Measurements from ENCODE around the gene PBX4. TPM values are rescaled to one million over a fixed set of nuclear protein-coding genes. Genes with fewer than 3 reads are reported as not detected.

The PBX4 gene
- total RNA-seq, 2 experiments from 2014 or later, result 13.8 to 15.6 TPM

GRCh38 chr19:19657397-19657783 lies 38.9 kb upstream of the PBX4 start:
- TF ChIP-seq, protein P1, sequence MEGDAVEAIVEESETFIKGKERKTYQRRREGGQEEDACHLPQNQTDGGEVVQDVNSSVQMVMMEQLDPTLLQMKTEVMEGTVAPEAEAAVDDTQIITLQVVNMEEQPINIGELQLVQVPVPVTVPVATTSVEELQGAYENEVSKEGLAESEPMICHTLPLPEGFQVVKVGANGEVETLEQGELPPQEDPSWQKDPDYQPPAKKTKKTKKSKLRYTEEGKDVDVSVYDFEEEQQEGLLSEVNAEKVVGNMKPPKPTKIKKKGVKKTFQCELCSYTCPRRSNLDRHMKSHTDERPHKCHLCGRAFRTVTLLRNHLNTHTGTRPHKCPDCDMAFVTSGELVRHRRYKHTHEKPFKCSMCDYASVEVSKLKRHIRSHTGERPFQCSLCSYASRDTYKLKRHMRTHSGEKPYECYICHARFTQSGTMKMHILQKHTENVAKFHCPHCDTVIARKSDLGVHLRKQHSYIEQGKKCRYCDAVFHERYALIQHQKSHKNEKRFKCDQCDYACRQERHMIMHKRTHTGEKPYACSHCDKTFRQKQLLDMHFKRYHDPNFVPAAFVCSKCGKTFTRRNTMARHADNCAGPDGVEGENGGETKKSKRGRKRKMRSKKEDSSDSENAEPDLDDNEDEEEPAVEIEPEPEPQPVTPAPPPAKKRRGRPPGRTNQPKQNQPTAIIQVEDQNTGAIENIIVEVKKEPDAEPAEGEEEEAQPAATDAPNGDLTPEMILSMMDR (IDR thresholded peaks at IDR 0.05), result no peak
- intact Hi-C loops (cut with micrococcal nuclease), result no loop called here
- DNase-seq (no peak), ATAC-seq (no peak)
- Mint-ChIP-seq H3K27me3 (no peaks in the 10 kb centered on the region), H3K36me3 (ENCODE audit: low read depth) (peaks cover 56% of the 10 kb centered on the region), H3K4me3 (no peak overlapping the region), H3K4me1 (ENCODE audit: low read depth) (peaks cover 18% of the 10 kb centered on the region), H3K9me3 (no peaks in the 10 kb centered on the region), H3K27ac (no peak overlapping the region)
- ChIA-PET POLR2A (no interaction called here), CTCF (interaction anchor here (1.1 to 1.9 kb wide), 2 partner anchors 105 to 125 kb away, joined by 3 to 6 read pairs; no protein-coding TSS in a partner anchor)

GRCh38 chr19:19656451-19657396 lies 38.2 kb upstream of the PBX4 start:
- ATAC-seq (no peak), DNase-seq (no peak)
- H3K27me3 Mint-ChIP-seq, result no peaks in the 10 kb centered on the region
- intact Hi-C loops (cut with micrococcal nuclease), result no loop called here
- H3K36me3 Mint-ChIP-seq (ENCODE audit: low read depth), result peaks cover 52% of the 10 kb centered on the region
- TF ChIP-seq, protein P1 (IDR thresholded peaks at IDR 0.05), result no peak
- H3K4me3 Mint-ChIP-seq, result no peak overlapping the region
- ChIA-PET CTCF (interaction anchor here (1.1 kb wide), 1 partner anchor 104 kb away, joined by 3 read pairs; no protein-coding TSS in a partner anchor), POLR2A (no interaction called here)
- H3K27ac Mint-ChIP-seq, result no peak overlapping the region
- H3K9me3 Mint-ChIP-seq, result no peaks in the 10 kb centered on the region
- peaks cover 11% of the 10 kb centered on the region for H3K4me1 Mint-ChIP-seq (ENCODE audit: low read depth)

DNA sequence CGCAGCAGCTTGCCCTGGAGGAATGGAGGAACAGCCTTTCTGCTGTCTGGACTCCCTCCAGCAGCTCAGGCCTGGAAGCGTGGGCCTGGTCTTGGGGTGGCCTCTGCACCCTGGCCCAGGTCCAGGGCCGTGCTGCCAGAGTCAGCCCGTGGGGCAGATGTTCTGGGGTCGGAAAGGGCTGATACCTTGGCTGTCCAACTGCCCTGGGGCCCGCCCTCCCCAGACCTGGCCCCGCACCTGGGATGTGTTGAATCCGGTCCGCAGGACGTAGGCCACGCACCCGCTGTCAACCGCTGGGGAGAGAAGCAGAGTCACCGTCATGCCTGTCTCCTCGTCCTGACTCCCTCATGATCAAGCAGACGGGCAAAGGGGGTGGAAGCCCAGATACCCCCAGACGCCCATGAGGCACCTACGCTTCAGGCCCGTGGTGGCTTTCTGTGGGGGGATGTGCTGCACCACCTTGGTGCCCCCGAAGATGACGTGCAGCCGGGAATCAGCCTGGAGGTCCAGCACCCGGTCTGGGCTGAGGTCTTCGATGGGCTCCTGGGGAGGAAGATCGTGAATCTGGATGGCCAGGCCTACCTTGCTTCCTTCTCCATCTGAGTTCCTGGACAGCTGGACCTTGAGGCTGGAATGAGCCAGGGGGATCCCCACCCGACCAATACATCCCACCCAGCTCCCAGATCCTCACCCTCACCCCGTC lies 37.3 kb upstream of the PBX4 start:
- Mint-ChIP-seq H3K36me3 (ENCODE audit: low read depth) (peaks cover 48% of the 10 kb centered on the region), H3K9me3 (no peaks in the 10 kb centered on the region), H3K4me3 (no peak overlapping the region), H3K4me1 (ENCODE audit: low read depth) (peaks cover 3% of the 10 kb centered on the region), H3K27me3 (no peaks in the 10 kb centered on the region), H3K27ac (no peak overlapping the region)
- ChIA-PET CTCF (no interaction called here), POLR2A (no interaction called here)
- DNase-seq, result no peak
- no peak for ATAC-seq
- TF ChIP-seq, protein P1 (IDR thresholded peaks at IDR 0.05), result no peak
- intact Hi-C loops (cut with micrococcal nuclease), result no loop called here

DNA sequence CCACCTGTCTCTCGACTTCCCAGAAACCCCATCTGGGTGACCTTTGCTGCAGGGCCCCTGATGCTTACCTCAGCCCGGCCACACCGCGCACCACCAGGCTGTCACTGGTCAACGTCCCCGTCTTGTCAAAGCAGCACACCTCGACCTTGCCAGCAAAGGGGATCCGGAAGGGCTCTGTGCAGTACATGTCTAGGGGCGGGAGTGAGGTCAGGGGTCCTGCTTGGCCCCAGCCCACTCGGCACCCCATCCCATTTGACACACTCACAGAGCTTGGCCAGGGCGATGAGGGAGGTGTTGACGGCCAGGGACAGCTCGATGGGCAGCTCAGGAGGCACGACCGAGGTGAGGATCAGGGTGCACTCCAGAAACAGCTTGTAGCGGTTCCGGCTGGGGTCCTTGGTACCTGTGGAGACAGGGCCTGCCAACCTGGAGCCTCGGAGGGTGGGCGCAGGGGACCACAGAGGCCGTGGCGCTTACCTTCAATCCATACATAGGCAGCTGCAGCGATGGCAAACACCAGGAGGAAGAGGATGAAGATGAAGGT lies 36.6 kb upstream of the PBX4 start:
- TF ChIP-seq, protein P1 (IDR thresholded peaks at IDR 0.05), result no peak
- H3K27ac Mint-ChIP-seq, result no peak overlapping the region
- DNase-seq (no peak), ATAC-seq (no peak)
- ChIA-PET POLR2A (no interaction called here), CTCF (no interaction called here)
- H3K36me3 Mint-ChIP-seq (ENCODE audit: low read depth), result peaks cover 51% of the 10 kb centered on the region
- intact Hi-C loops (cut with micrococcal nuclease), result no loop called here
- no peak overlapping the region for H3K4me3 Mint-ChIP-seq
- no peaks in the 10 kb centered on the region for H3K27me3 Mint-ChIP-seq
- H3K4me1 Mint-ChIP-seq (ENCODE audit: low read depth), result peaks cover 3% of the 10 kb centered on the region
- no peaks in the 10 kb centered on the region for H3K9me3 Mint-ChIP-seq
